HG02588 (cell line): ENCODE measurements around the gene MT1M.
"Not testable (repeated sequence)": the region's sequence is repeated elsewhere in the genome, so short reads cannot be mapped to it uniquely, and the experiment has no call there.

Experiments used
- ATAC-seq: cut with Tn5 transposase; IDR thresholded peaks from one replicate; pipeline ENCODE4 v1.9.1; 2021; ENCODE audit warnings: mild to moderate bottlenecking, moderate library complexity; ENCODE audit not compliant: unreplicated experiment

The MT1M gene

GRCh38 chr16:56645838-56646237 is 13.4 kb downstream of the MT1M start:
- ATAC-seq, result no peak

- ATAC-seq, result no peak
These were observed 15.4 kb downstream of the MT1M start for GRCh38 chr16:56647641-56648431.

- no peak for ATAC-seq
These were observed 16.8 kb downstream of the MT1M start for GRCh38 chr16:56649271-56649670.

- ATAC-seq, result no peak
These were observed 17.4 kb downstream of the MT1M start for GRCh38 chr16:56649820-56650219.

- no peak for ATAC-seq
These were observed 19.1 kb downstream of the MT1M start, which contains the start of gene MT1B for GRCh38 chr16:56651586-56651985. MT1B (plus strand) TSS chr16:56651886; CDS start chr16:56651954, 68 bp downstream.

- ATAC-seq, result no peak
These were observed 20.1 kb downstream of the MT1M start for GRCh38 chr16:56652600-56652999.

- no peak for ATAC-seq
These were observed 20.8 kb downstream of the MT1M start for GRCh38 chr16:56653218-56653617.

GRCh38 chr16:56657555-56658326 is 25.3 kb downstream of the MT1M start, which contains the start of gene MT1F:
MT1F (plus strand) TSS chr16:56657959; CDS start chr16:56658059, 100 bp downstream.
- ATAC-seq, result no peak

GRCh38 chr16:56658327-56658875 is 25.9 kb downstream of the MT1M start:
- no peak for ATAC-seq

- no peak for ATAC-seq
These were observed 30.2 kb downstream of the MT1M start for GRCh38 chr16:56662357-56663354.

GRCh38 chr16:56664506-56664905 is 32.0 kb downstream of the MT1M start:
- ATAC-seq, result no peak

- not testable (repeated sequence) for ATAC-seq
These were observed 33.1 kb downstream of the MT1M start for GRCh38 chr16:56665286-56666261.

- ATAC-seq, result no peak
These were observed 35.4 kb downstream of the MT1M start, which contains the start of gene MT1G for GRCh38 chr16:56667581-56668571. MT1G (minus strand) TSS chr16:56668065; CDS start chr16:56667993, 72 bp downstream.

- no peak for ATAC-seq
These were observed 36.8 kb downstream of the MT1M start, which contains the start of gene MT1H for GRCh38 chr16:56669005-56669839. MT1H (plus strand) TSS chr16:56669814; CDS start chr16:56669885, 71 bp downstream.

GRCh38 chr16:56669840-56670619 is 37.6 kb downstream of the MT1M start:
- no peak for ATAC-seq

- no peak for ATAC-seq
These were observed 38.1 kb downstream of the MT1M start for GRCh38 chr16:56670620-56670934.
